HG03196 (cell line): ENCODE data around the gene CELF1.
"Not testable (repeated sequence)": the region's sequence is repeated elsewhere in the genome, so short reads cannot be mapped to it uniquely, and the experiment has no call there.

Source experiments
- ATAC-seq: cut with Tn5 transposase; IDR thresholded peaks from one replicate; pipeline ENCODE4 v1.9.1; 2021; ENCODE audit not compliant: unreplicated experiment

CELF1 gene

GRCh38 chr11:47541070-47541469 lies 11.9 kb downstream of the CELF1 start:
- ATAC-seq, result no peak

GRCh38 chr11:47539681-47540039 lies 13.3 kb downstream of the CELF1 start:
- no peak for ATAC-seq

GRCh38 chr11:47538741-47539565 lies 14.0 kb downstream of the CELF1 start:
- no peak for ATAC-seq

- no peak for ATAC-seq
Measured at GRCh38 chr11:47536915-47537314, 16.0 kb downstream of the CELF1 start.

GRCh38 chr11:47534704-47535251 lies 18.2 kb downstream of the CELF1 start:
- ATAC-seq, result no peak

GRCh38 chr11:47533690-47534151 lies 19.2 kb downstream of the CELF1 start:
- no peak for ATAC-seq

- ATAC-seq, result no peak
Measured at GRCh38 chr11:47532597-47533213, 20.2 kb downstream of the CELF1 start.

- no peak for ATAC-seq
Measured at GRCh38 chr11:47531666-47532065, 21.3 kb downstream of the CELF1 start.

- not testable (repeated sequence) for ATAC-seq
Measured at GRCh38 chr11:47530721-47531120, 22.2 kb downstream of the CELF1 start.

GRCh38 chr11:47529951-47530350 lies 23.0 kb downstream of the CELF1 start:
- ATAC-seq, result no peak

- no peak for ATAC-seq
Measured at GRCh38 chr11:47527186-47527585, 25.7 kb downstream of the CELF1 start.

GRCh38 chr11:47526032-47526431 lies 26.9 kb downstream of the CELF1 start:
- not testable (repeated sequence) for ATAC-seq

- no peak for ATAC-seq
Measured at GRCh38 chr11:47524291-47524874, 28.5 kb downstream of the CELF1 start.

GRCh38 chr11:47523490-47524225 lies 29.3 kb downstream of the CELF1 start:
- peak; percentile 47 for ATAC-seq

GRCh38 chr11:47518212-47518964 lies 34.5 kb downstream of the CELF1 start:
- no peak for ATAC-seq

GRCh38 chr11:47516984-47517853 lies 35.7 kb downstream of the CELF1 start:
- ATAC-seq, result no peak

- ATAC-seq, result no peak
Measured at GRCh38 chr11:47516155-47516554, 36.8 kb downstream of the CELF1 start.

- ATAC-seq, result peak; percentile 40
Measured at GRCh38 chr11:47514825-47515647, 37.9 kb downstream of the CELF1 start.

GRCh38 chr11:47512701-47513100 lies 40.2 kb downstream of the CELF1 start:
- ATAC-seq, result no peak
